DOHH2 (cell line): ENCODE results near the gene TTC28.

ENCODE experiments used
- H3F3A ChIP-seq: fragments of 200-600 bp; sonication (generic), shearing (Covaris generic); 2 replicates; pipeline ENCODE4 v1.6.0; 2016; ENCODE audit warnings: antibody characterized with exemption, mild to moderate bottlenecking; ENCODE audit not compliant: control insufficient read depth, insufficient read depth
- H3K27ac ChIP-seq: fragments of 200-600 bp; sonication (generic); 2 replicates; pipeline ENCODE4 v1.5.1; 2014; ENCODE audit warnings: low read depth, mild to moderate bottlenecking, low read length, moderate library complexity
- H3K27me3 ChIP-seq: fragments of 200-600 bp; sonication (generic); 2 replicates; pipeline ENCODE4 v1.6.1; 2014; ENCODE audit warnings: mild to moderate bottlenecking, low read length, mixed read lengths; ENCODE audit not compliant: control insufficient read depth
- H3K36me3 ChIP-seq: fragments of 200-600 bp; sonication (generic); 2 replicates; pipeline ENCODE4 v1.6.1; 2014; ENCODE audit warnings: mild to moderate bottlenecking, low read length, moderate library complexity, mixed read lengths; ENCODE audit not compliant: control insufficient read depth
- H3K4me1 ChIP-seq: fragments of 200-600 bp; sonication (generic); 2 replicates; pipeline ENCODE4 v1.6.1; 2014; ENCODE audit warnings: mild to moderate bottlenecking, low read length, mixed read lengths; ENCODE audit not compliant: control insufficient read depth
- H3K4me2 ChIP-seq: fragments of 200-600 bp; sonication (generic); 2 replicates; pipeline ENCODE4 v1.6.0; 2014; ENCODE audit warnings: mild to moderate bottlenecking, low read length, moderate library complexity
- H3K4me3 ChIP-seq: fragments of 200-600 bp; sonication (generic); 2 replicates; pipeline ENCODE4 v1.5.1; 2014; ENCODE audit warnings: mild to moderate bottlenecking, low read length, mixed read lengths
- H3K79me2 ChIP-seq: fragments of 200-600 bp; sonication (generic); 2 replicates; pipeline ENCODE4 v1.6.1; 2014; ENCODE audit warnings: mild to moderate bottlenecking, low read length, mixed read lengths; ENCODE audit not compliant: control insufficient read depth
- H3K9me2 ChIP-seq: fragments of 200-600 bp; sonication (generic); replicated peaks from 2 replicates; pipeline ENCODE4 v1.6.1; 2014; ENCODE audit warnings: mild to moderate bottlenecking, low read length, mixed read lengths; ENCODE audit not compliant: control insufficient read depth
- H3K9me3 ChIP-seq: fragments of 200-600 bp; sonication (generic); 2 replicates; pipeline ENCODE4 v1.6.1; 2014; ENCODE audit warnings: antibody characterized with exemption, low read length, mixed read lengths; ENCODE audit not compliant: control insufficient read depth, insufficient read depth
- H4K20me1 ChIP-seq: fragments of 200-600 bp; sonication (generic); 2 replicates; pipeline ENCODE4 v1.6.0; 2014; ENCODE audit warnings: low read depth, mild to moderate bottlenecking, antibody characterized with exemption, low read length, moderate library complexity; ENCODE audit not compliant: control insufficient read depth, insufficient read depth
- CTCF ChIP-seq: fragments of 200-600 bp; sonication (generic); IDR thresholded peaks from one replicate; pipeline ENCODE4 v1.5.1; 2014; ENCODE audit warnings: antibody characterized with exemption, mild to moderate bottlenecking, low read depth, low read length; ENCODE audit not compliant: poor library complexity, severe bottlenecking
- EZH2phosphoT487 ChIP-seq: fragments of 200-600 bp; sonication (generic); IDR thresholded peaks from 2 replicates; pipeline ENCODE4 v1.6.1; 2017; ENCODE audit warnings: borderline replicate concordance, mild to moderate bottlenecking, antibody characterized with exemption, low read length, moderate library complexity, mixed read lengths

The TTC28 gene

GRCh38 chr22:28023036-28023435 lies 656.6 kb downstream of the TTC28 start:
- H3K9me3 ChIP-seq: no peaks in the 10 kb centered on the region
- H3K36me3 ChIP-seq: no peaks in the 10 kb centered on the region
- no peak overlapping the region for H3K27ac ChIP-seq
- TF ChIP-seq CTCF (no peak), EZH2phosphoT487 (no peak)
- H3K79me2 ChIP-seq: no peaks in the 10 kb centered on the region
- no peaks in the 10 kb centered on the region for H3F3A ChIP-seq
- H3K9me2 ChIP-seq: no peaks in the 10 kb centered on the region
- H3K4me1 ChIP-seq: no peaks in the 10 kb centered on the region
- H4K20me1 ChIP-seq: no peaks in the 10 kb centered on the region
- H3K4me2 ChIP-seq: no peak overlapping the region
- no peaks in the 10 kb centered on the region for H3K27me3 ChIP-seq
- H3K4me3 ChIP-seq: no peak overlapping the region

- H3K4me1 ChIP-seq: no peaks in the 10 kb centered on the region
- TF ChIP-seq EZH2phosphoT487: no peak
- TF ChIP-seq CTCF: no peak
- H3F3A ChIP-seq: no peaks in the 10 kb centered on the region
- no peak overlapping the region for H3K4me2 ChIP-seq
- H3K9me3 ChIP-seq: no peaks in the 10 kb centered on the region
- no peaks in the 10 kb centered on the region for H4K20me1 ChIP-seq
- H3K9me2 ChIP-seq: no peaks in the 10 kb centered on the region
- no peaks in the 10 kb centered on the region for H3K79me2 ChIP-seq
- no peaks in the 10 kb centered on the region for H3K36me3 ChIP-seq
- no peak overlapping the region for H3K4me3 ChIP-seq
- no peak overlapping the region for H3K27ac ChIP-seq
- H3K27me3 ChIP-seq: no peaks in the 10 kb centered on the region
These were observed 657.5 kb downstream of the TTC28 start for GRCh38 chr22:28021998-28022660.

GRCh38 chr22:28021116-28021997 lies 658.3 kb downstream of the TTC28 start:
- Histone ChIP-seq H3K79me2 (no peaks in the 10 kb centered on the region), H3K9me2 (no peaks in the 10 kb centered on the region), H3K4me3 (no peak overlapping the region), H3K27me3 (no peaks in the 10 kb centered on the region), H3K36me3 (no peaks in the 10 kb centered on the region), H3F3A (no peaks in the 10 kb centered on the region), H4K20me1 (no peaks in the 10 kb centered on the region), H3K4me2 (no peak overlapping the region), H3K9me3 (no peaks in the 10 kb centered on the region), H3K4me1 (no peaks in the 10 kb centered on the region), H3K27ac (no peak overlapping the region)
- no peak for TF ChIP-seq EZH2phosphoT487
- TF ChIP-seq CTCF: no peak
